ENCODE results near the gene HEPN1.

DNA sequence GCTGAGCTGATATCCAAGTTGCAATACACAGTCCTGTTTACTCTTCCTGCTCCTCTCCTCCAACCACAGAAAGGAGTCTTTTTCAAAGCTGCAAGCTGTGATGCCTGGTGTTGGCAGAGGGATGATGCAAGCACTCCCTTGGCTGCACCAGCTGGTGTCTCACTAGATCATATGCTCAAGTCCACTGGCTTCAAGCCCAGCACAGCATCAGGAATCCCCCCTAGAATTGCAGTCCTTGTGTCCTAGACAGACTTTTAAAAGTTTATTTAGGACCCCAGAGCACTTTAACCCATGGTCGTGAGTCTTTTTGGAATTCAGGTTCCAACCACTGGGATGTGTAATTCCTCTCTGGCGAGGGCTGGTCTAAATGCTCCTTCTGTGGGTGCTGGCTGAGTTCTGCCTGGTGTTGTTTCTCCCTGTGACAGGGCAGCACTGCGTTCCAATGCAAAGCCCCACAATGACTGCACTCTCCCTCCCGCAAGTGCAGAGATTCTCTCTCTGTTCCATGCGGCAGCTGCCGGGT lies 1.9 kb upstream of the HEPN1 start:
- no peak for TF ChIP-seq CBX5 (IDR thresholded peaks at IDR 0.05; ENCODE audit: low read depth)
- no peak for TF ChIP-seq POLR2A (IDR thresholded peaks at IDR 0.05; ENCODE audit: low read depth, low read length)
- no peak for TF ChIP-seq HDAC6 (IDR thresholded peaks at IDR 0.05; ENCODE audit: unreplicated experiment)
- no peak for TF ChIP-seq POLR2AphosphoS5 (IDR thresholded peaks at IDR 0.05; ENCODE audit: low read length)
- TF ChIP-seq EZH2 (IDR thresholded peaks at IDR 0.05; ENCODE audit: borderline replicate concordance, control insufficient read depth, low read depth, low read length): no peak
- TF ChIP-seq CREM (IDR thresholded peaks at IDR 0.05; ENCODE audit: low read depth): no peak
- no peak for TF ChIP-seq SMARCA5 (IDR thresholded peaks at IDR 0.05)
- no peak for TF ChIP-seq ZZZ3 (IDR thresholded peaks at IDR 0.05; ENCODE audit: control insufficient read depth, insufficient read length, low read depth)
- TF ChIP-seq ZNF207 (IDR thresholded peaks at IDR 0.05; ENCODE audit: borderline replicate concordance): no peak
- no peak for TF ChIP-seq SREBF2 (IDR thresholded peaks at IDR 0.05; ENCODE audit: low read length)
- TF ChIP-seq CTCF (IDR thresholded peaks at IDR 0.05 in 2 of 3, conservative IDR thresholded peaks at IDR 0.05 in 1 of 3; ENCODE audit: control insufficient read depth in 2 of 3, extremely low read depth in 1 of 3, insufficient read depth in 1 of 3, low read depth in 3 of 3, low read length in 3 of 3): no peak
- no peak for TF ChIP-seq FOXK2 (IDR thresholded peaks at IDR 0.05)
- no peak for TF ChIP-seq JUND (IDR thresholded peaks at IDR 0.05; ENCODE audit: low read depth, low read length)

All from GM12878 (cell line).